ENCODE measurements around the gene JOSD1.
"Not testable (repeated sequence)": the region's sequence is repeated elsewhere in the genome, so short reads cannot be mapped to it uniquely, and the experiment has no call there.

The JOSD1 gene

DNA sequence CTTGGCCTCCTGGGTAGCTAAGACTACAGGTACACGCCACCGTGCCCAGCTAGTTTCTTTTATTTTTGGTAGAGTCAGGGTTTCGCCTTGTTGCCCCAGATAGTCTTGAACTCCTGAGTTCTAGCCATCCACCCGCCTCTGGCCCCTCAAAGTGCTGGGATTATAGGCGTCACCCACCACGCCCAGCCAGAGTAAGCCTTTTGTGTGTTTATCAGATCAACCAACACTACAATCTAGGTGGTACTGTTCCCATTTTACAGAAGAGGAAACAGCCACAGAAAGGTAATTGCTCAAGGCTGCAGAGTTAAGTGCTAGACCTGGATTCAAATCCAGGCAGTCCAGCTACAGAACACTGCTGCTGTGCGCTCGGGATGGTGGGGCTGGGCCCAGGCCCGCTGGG lies 15.8 kb downstream of the JOSD1 start:
- no peak for DNase-seq (ENCODE audit: low spot score)

DNA sequence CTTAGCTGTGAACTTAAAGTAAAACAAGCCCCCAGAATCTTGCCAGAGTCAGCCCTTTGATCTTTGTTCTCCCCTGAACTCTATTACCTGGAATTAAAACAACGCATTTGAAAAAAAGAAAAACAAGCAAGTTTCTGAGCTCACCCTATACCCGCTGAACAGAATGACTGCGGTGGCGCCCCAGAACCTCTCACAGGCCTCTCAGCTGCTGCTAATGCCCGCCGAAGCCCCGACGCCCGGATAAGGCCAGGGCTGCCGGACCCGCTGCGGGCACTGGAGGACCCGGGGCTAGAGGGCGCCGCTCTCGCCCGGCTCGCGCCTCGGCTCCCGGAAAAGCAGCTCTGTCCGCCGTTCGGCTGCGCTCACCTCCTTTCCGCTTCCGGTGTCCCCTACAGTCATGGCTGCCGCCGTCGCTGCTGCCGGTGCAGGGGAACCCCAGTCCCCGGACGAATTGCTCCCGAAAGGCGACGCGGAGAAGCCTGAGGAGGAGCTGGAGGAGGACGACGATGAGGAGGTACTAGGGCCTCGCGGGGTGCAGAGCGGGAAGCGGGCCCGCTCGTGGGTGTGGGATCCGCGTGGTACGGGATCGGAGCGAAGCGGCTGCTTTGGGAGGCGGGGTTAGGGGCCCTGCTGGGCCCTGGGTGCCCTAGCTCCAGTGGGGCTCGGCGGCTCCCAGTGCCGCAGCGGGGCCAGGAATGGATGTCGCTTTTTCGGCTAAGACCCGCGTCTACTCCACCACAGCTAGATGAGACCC lies 19.0 kb downstream of the JOSD1 start, which contains the start of gene TOMM22:
Gene TOMM22 (plus strand): TSS at position 376 of the 754 bp plus-strand sequence. CDS start 22 bp downstream, at position 398.
- DNase-seq (ENCODE audit: low spot score): peak; percentile 95

DNA sequence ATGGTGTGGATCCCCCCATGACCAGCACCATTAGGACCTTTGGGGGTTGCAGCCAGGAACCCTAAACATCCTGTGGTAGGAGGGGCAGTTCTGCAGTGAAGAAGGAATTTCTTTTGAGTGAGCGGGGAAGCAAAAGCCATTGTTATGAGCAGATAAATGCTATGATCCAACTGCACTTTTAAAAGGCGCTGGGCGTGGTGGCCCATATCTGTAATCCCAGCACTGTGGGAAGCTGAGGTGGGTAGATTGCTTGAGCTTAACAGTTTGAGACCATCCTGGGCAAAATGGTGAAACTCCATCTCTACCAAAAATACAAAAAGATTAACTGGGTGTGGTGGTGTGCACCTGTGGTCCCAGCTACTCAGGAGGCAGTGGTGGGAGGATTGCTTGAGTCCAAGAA lies 24.9 kb downstream of the JOSD1 start:
- no peak for DNase-seq (ENCODE audit: low spot score)

DNA sequence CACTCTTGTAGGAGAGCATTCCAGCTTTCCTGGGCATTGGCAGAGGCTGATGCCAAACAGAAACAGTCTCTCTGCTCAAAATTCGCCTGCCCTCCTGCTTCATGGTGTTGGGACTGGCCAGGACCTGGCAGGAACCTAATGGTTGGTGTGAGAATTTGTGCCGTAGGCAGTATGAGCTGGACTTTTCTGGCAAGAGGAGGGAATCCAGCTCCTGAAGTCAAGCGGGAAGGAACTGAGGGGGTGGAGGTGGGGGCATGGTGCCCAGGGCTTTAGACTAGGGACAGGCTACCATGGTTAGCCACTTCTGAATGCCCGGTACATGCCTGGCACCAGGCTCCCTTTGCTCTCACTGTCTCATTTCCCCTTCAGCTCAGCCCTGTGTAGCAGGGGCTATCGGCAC lies 25.9 kb downstream of the JOSD1 start:
- no peak for DNase-seq (ENCODE audit: low spot score)

DNA sequence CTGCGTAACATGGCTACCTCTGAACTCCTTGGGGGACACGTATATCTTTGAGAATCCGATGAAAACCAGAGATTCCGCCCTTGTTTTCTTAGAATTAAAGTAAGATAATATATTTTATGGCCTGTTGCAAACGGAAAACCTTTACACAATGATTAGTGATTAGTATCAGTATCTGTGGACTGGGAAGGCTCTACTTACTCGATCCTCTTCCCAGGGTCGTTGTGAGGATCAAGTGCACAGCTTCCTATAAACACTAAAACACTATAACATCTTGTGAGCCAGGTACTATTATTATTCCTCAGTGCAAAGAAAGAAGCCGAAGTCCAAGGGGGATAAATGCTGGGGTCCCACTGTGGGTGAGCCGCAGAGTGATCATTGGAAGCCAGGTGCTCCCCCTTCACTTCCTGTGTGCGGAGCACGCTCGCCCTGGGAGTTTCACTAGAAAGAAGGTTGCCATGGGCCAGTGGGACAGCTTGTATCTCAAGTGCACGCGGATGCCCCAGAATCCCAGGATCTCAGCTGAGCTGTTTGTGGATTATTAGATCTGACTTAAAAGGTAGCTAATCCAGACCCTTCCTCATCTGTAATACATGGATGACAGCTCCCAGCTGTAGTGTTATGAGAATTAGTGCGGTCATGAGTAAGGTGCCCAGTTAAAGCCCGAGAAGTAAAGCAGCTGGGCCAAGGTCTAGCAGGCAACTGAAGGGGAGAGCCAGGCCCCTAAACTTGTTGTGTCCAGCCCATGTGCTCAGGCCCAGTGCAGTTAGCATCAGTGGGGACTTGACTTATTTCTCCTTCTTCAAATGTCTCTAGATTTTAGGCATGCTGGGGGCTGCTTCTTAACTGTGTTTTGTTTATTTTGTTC lies 43.5 kb downstream of the JOSD1 start:
- peak; percentile 33 for DNase-seq (ENCODE audit: low spot score)

DNA sequence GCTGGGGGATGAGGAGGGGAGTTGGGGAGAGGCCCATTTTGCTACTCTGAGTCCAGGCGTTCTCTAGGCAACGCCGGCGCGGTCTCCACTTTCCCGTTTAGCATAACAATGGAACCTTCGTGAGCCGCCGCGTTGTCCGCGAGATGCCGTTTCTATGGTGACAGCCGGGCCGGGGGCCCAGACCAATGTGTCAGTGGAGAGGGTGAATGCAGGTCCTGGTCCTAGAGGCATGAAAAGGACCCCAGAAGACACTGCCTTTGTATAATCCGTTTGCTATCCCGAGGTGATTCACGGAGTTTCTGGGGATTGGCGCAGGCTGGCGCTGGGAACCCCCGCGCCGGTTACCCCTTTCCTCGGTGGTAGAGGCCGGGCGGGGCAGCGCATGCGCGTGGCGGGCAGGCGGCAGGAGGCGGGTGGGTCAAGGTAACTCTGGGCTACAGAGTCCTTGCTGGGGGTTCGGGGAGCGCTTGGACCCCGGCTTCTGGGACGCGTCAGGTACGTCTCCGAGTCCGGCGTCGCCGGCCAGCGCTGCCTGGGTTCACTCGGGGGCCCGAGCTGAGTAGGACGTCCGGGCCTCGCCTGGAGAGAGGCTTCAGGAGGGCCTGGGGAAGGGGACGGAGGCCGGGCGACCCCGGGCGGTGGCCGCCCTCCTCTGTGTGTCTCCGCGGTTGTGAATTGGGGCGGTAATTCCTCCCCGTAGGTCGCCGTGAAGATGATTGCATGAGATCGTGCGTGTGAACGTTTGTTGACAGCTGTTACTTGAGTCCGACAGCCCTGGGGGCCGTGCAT lies 44.3 kb downstream of the JOSD1 start, which contains the start of the genes CBY1 and FAM227A:
Gene CBY1 (plus strand): TSS at position 383 of the 789 bp plus-strand sequence. CDS start 11,417 bp downstream, outside the sequence.
Gene FAM227A (minus strand): TSS at position 137 of the 789 bp plus-strand sequence. CDS start 6,224 bp downstream, outside the sequence.
- peak; percentile 98 for DNase-seq (ENCODE audit: low spot score)

DNA sequence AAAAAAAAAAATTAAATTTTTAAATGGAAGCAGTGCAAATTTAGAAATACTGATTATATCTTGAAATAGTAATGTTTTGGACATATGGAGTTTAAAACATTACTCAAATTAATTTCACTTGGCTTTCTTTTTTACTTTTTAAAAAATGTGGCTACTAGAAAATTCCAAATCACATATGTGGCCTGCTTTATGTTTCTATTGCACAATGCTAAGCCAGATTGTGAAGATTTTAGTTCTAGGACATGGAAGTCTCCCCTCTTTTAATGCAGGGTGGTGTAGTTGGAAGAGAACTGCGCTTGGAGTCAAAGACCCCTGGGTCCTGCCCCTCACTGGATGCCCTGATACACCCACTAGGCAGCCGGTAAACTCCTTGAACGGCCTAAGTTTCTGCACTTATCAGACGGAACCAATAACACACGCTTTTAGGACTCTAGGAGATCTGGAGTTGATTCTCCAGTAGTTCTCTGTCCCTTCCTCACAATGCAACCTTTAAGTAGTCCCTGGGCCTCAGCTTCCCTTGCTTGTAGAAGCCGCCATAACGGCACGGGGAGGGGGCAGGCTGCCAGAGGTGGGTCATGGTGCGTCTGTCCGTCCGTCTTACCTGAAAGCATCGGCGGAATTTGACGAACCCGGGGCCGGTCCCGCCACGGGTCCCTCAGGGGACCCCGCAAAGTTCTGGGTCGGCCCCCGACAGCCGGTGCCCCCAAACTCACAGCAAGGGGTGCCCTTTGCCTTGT lies 45.1 kb downstream of the JOSD1 start:
- DNase-seq (ENCODE audit: low spot score): no peak

DNA sequence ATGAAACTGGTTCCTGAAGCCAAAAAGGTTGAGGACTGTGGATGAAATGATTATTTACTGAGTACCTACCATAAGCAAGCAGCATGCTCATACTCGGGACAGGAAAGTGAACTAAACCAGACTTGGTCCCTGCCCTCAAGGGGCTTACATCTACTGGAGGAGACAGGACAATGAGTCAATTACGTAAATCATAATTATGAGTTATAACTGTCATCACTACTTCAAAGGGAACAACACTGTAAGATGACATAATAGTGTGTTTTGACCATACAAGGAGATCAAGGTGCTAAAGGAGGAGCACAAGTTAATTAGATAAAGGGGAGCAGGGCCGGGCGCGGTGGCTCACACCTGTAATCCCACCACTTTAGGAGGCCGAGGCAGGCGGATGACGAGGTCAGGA lies 47.0 kb downstream of the JOSD1 start:
- no peak for DNase-seq (ENCODE audit: low spot score)

DNA sequence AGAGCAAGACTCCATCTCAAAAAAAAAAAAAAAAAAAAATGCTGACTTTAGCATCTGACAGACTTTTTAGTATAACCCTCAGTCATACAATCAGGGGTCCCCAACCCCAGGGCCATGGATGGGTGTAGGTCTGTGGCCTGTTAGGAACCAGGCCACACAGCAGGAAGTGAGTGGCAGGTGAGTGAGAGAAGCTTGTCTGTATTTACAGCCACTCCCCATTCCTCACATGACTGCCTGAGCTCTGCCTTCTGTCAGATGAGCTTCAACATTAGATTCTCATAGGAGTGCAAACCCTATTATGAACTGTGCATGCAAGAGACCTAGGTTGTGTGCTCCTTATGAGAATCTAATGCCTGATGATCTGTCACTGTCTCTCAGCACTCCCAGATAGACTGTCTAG lies 47.9 kb downstream of the JOSD1 start:
- DNase-seq (ENCODE audit: low spot score): no peak

DNA sequence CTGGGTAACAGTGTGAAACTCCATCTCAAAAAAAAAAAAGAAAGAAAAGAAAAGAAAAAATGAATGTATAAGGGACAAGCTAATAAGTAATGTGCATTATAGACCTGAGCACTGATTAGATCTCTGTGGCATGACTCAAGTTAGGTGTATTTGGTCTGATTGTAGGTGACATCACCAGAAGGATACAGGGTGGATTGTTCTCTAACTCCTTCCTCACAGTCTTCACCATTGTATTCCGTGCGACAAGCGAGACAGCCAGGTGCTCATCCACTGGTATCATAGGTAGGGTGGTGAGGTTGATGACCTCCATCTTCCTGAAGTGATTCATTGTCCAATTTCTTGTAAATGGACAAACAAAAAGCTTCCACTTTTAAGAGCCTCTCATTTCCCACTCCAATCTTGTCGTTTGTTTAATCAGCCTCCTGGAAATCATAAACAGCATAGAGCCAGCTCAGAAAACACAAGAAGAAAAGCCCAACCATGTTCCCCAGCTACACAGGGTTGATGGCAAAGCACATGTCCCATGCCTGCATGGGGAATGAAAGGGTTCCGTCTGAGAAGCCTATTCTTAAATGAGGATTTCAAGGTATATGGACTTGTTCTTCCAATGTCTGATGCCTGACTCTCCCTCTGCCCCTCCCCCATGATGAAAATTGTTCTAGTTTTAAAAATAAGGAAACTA lies 50.8 kb downstream of the JOSD1 start:
- no peak for DNase-seq (ENCODE audit: low spot score)

DNA sequence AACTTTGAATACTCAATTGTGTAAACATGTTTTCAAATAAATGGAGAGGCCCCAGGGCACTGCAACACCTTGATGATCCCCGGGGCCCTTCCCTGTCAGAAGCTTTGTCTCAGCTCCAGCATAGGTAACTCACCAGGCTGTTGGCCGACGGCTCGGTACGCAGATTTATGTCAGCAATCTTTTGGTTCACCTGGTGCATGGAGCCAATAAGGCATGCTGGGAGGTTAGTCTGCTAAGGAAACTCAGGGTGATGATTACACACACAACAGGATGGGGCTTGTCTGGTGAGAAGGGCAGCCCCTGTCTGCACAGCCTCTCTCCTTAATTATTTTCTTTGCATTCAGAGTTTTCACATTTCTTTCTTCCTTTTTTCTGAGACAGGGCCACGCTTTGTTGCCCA lies 55.3 kb downstream of the JOSD1 start:
- no peak for DNase-seq (ENCODE audit: low spot score)

DNA sequence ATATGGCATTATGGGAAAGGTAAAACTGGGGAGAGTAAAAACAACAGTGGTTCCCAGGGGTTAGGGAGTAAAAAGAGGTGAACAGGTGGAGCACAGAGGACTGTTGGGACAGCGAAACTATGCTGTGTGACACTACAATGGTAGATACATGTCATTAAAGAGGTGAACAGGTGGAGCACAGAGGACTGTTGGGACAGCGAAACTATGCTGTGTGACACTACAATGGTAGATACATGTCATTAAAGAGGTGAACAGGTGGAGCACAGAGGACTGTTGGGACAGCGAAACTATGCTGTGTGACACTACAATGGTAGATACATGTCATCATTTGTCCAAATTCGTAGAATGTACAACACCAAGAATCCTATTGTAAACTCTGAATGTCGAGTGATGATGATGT lies 56.5 kb downstream of the JOSD1 start:
- not testable (repeated sequence) for DNase-seq (ENCODE audit: low spot score)

DNA sequence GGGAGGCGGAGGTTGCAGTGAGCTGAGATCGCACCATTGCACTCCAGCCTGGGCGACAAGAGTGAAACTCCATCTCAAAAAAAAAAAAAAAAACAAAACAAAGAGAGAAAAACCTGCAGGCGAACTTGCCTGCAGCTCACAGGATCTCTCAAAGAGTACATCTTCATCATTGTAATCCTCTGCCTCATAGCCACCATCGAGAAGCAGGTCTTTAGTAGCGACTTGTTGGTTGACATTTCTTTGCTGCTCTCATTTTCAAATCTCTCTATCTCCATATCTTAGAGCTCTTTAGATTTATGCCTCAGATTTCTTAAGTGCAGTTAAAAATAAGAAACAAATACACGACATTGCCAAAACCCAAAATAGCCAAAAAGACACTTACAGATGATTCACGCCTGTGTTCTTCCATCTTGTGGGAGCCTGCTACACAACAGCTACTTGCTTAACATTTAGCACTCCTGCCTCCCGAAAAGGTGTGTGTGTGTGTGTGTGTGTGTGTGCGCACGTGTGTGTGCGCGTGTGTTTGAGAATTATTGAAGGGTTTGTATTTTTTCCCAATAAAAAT lies 59.2 kb downstream of the JOSD1 start:
- DNase-seq (ENCODE audit: low spot score): no peak

DNA sequence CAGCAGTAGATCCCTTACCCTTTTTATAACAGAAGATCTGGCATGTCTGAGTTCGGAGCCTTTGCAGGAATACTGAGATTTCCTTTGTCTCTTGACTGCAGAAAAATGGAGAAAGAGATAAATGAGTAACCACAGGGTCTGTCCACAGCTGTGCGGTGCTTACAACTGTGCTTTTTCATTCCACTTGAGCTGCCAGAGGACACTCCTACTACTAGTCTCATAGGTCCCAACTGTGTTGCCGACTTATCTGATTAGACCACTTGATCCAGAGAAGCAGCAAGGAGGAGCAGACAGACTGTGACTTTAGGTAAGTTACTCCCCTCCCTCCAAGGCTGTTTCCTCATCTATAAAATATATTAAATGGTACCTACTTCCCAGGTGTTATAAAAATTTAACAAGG lies 62.0 kb downstream of the JOSD1 start:
- no peak for DNase-seq (ENCODE audit: low spot score)

DNA sequence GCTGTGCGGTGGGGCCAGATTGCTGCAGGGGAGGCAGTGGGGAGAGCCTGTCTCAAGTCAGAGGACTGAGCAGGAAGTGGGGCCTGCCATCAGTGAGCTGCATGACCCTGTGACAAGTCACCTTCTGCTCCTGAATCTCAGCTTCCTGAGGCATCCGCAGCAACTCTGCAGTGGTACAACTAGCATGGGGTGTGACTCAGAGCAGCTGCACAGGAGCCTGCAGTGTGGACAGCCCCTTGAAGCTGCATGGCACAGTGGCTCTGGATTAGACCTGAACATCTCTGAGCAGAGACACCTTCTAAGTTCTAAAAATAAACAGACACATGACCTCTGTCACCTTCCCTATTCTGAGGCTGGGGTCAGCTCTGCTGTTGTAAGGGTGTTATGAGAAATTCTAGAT lies 62.5 kb downstream of the JOSD1 start:
- DNase-seq (ENCODE audit: low spot score): no peak
